Measurements from ENCODE around the gene DMC1. TPM values are rescaled to one million over a fixed set of nuclear protein-coding genes. Genes with fewer than 3 reads are reported as not detected.

DMC1 gene
- total and polyA plus RNA-seq, 9 of the 15 experiments (the other 6 are each of a cell fraction or from before 2014, with no cell fraction given), result 5.5 to 55.5 (median 9.8) TPM

DNA sequence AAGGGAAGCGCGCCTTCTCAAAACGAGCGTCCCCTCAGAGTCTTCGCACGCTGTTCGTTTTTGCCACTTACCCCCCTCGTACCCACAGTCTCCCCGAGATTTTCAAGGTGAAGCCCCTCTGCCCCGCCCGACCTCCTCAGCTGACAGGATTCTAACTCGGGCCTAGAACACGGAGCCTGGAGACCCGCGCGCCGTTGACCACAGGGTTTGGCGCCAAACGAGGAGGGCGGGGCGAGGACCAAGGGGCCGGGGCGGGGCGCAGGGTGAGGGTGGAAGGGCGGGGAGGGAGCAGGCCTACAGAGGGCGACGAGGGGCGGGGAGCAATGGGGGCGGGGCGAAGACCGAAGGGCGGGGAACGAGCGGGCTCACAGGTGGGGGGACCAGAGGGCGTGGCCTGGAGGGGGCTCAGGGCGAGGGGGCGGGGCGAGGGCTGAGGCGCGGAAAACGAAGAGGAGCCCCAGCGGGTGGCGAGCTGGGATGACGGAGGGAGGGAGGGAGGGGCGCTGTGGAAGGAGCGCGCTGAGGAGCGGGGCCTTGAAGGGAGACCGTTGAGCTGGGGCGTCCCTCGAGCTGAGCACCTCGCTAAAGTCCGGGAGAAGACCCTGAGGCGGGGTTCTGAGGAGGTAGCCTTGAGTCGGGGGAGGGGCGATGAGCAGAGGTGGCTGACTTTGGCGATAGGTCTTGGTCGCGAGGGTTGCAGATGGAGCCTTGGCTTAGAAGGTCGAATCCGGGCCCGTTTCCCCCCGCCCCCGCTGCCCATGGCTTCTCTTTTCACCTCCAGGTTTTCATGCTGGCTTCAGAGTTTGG, at the start of gene DMC1 (continued):
- TF ChIP-seq, protein P1, sequence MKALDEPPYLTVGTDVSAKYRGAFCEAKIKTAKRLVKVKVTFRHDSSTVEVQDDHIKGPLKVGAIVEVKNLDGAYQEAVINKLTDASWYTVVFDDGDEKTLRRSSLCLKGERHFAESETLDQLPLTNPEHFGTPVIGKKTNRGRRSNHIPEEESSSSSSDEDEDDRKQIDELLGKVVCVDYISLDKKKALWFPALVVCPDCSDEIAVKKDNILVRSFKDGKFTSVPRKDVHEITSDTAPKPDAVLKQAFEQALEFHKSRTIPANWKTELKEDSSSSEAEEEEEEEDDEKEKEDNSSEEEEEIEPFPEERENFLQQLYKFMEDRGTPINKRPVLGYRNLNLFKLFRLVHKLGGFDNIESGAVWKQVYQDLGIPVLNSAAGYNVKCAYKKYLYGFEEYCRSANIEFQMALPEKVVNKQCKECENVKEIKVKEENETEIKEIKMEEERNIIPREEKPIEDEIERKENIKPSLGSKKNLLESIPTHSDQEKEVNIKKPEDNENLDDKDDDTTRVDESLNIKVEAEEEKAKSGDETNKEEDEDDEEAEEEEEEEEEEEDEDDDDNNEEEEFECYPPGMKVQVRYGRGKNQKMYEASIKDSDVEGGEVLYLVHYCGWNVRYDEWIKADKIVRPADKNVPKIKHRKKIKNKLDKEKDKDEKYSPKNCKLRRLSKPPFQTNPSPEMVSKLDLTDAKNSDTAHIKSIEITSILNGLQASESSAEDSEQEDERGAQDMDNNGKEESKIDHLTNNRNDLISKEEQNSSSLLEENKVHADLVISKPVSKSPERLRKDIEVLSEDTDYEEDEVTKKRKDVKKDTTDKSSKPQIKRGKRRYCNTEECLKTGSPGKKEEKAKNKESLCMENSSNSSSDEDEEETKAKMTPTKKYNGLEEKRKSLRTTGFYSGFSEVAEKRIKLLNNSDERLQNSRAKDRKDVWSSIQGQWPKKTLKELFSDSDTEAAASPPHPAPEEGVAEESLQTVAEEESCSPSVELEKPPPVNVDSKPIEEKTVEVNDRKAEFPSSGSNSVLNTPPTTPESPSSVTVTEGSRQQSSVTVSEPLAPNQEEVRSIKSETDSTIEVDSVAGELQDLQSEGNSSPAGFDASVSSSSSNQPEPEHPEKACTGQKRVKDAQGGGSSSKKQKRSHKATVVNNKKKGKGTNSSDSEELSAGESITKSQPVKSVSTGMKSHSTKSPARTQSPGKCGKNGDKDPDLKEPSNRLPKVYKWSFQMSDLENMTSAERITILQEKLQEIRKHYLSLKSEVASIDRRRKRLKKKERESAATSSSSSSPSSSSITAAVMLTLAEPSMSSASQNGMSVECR (CRISPR knock-in tag; IDR thresholded peaks at IDR 0.05), result peak; percentile 9; the same call in 1 of the 2 replicates
- peak; percentile 36 for TF ChIP-seq SP1 (CRISPR knock-in tag; IDR thresholded peaks at IDR 0.05)
- TF ChIP-seq GABPB2 (CRISPR knock-in tag; conservative IDR thresholded peaks at IDR 0.05), result no peak
- peak; percentile 62 for TF ChIP-seq KDM5B (IDR thresholded peaks at IDR 0.05; ENCODE audit: insufficient replicate concordance, low read depth, low read length)
- TF ChIP-seq, protein P2, sequence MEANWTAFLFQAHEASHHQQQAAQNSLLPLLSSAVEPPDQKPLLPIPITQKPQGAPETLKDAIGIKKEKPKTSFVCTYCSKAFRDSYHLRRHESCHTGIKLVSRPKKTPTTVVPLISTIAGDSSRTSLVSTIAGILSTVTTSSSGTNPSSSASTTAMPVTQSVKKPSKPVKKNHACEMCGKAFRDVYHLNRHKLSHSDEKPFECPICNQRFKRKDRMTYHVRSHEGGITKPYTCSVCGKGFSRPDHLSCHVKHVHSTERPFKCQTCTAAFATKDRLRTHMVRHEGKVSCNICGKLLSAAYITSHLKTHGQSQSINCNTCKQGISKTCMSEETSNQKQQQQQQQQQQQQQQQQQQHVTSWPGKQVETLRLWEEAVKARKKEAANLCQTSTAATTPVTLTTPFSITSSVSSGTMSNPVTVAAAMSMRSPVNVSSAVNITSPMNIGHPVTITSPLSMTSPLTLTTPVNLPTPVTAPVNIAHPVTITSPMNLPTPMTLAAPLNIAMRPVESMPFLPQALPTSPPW (CRISPR knock-in tag; IDR thresholded peaks at IDR 0.05), result peak; percentile 93
- TF ChIP-seq CTBP1 (IDR thresholded peaks at IDR 0.05; ENCODE audit: borderline replicate concordance), result 0 out of 2 replicates have a peak, but pooled peaks have one; percentile 30
- peak; percentile 30 for TF ChIP-seq NEUROD1 (IDR thresholded peaks at IDR 0.05; ENCODE audit: borderline replicate concordance, low read depth, low read length, partially characterized antibody)
- TF ChIP-seq NCOA4 (IDR thresholded peaks at IDR 0.05; ENCODE audit: partially characterized antibody), result no peak
- TF ChIP-seq BRF1 (IDR thresholded peaks at IDR 0.05; ENCODE audit: borderline replicate concordance, extremely low read depth, insufficient read length), result no peak

All from K562 (cell line).